22Rv1 (cell line): ENCODE data around the gene CNTN5.
"Not testable (repeated sequence)": the region's sequence is repeated elsewhere in the genome, so short reads cannot be mapped to it uniquely, and the experiment has no call there.

ENCODE experiments used
- CTCF ChIP-seq: fragments of 450-650 bp; IDR thresholded peaks from 2 replicates; pipeline ENCODE4 v1.5.1; 2017; ENCODE audit warnings: mild to moderate bottlenecking
- ZFX ChIP-seq: fragments of 450-650 bp; IDR thresholded peaks from 2 replicates; pipeline ENCODE4 v1.6.1; 2017; ENCODE audit warnings: antibody characterized with exemption, borderline replicate concordance

DNA sequence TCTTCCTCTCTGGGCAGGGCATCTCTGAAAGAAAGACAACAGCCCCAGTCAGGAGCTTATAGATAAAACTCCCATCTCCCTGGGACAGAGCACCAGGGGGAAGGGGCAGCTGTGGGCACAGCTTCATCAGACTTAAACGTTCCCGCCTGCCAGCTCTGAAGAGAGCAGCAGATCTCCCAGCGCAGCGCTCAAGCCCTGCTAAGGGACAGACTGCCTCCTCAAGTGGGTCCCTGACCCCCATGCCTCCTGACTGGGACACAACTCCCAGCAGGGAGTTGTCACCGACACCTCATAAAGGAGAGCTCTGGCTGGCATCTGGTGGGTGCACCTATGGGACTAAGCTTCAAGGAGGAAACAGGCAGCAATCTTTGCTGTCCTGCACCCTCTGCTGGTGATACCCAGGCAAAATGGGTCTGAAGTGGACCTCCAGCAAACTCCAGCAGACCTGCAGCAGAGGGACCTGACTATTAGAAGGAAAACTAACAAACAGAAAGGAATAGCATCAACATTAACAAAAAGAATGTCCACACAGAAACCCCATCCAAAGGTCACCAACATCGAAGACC lies 1236.6 kb downstream of the CNTN5 start:
- TF ChIP-seq CTCF, result 0 out of 2 replicates have a peak, but pooled peaks have one; percentile 18
- not testable (repeated sequence) for TF ChIP-seq ZFX
